Renal cortical epithelial cell (primary cell): Measurements from ENCODE around the gene GDPD5. TPM values are rescaled to one million over a fixed set of nuclear protein-coding genes. Genes with fewer than 3 reads are reported as not detected.

ENCODE experiments used
- DNase-seq: peaks from one replicate; pipeline ENCODE4 v3.0.0-alpha.2; 2011; ENCODE audit warnings: low read depth
- total RNA-seq: library from RNA; depleted of rRNA; stranded (reverse); fragments of >200 nt; gene quantifications from 2 replicates; pipeline ENCODE4 v1.2.3, GENCODE V29; 2014

Gene GDPD5
- total RNA-seq, result 3.0 TPM in 2 replicates

- DNase-seq, result peak; percentile 24
Observed at GRCh38 chr11:75525433-75526191, at the start of gene GDPD5. TSS of gene GDPD5 (minus strand) at chr11:75525941. CDS start at chr11:75477735, 48,206 bp downstream.

GRCh38 chr11:75574698-75575602 is 49.2 kb upstream of the GDPD5 start:
- no peak for DNase-seq

GRCh38 chr11:75572744-75573143 is 47.0 kb upstream of the GDPD5 start:
- DNase-seq, result no peak

GRCh38 chr11:75571625-75572024 is 45.9 kb upstream of the GDPD5 start:
- DNase-seq, result no peak

GRCh38 chr11:75570559-75571139 is 44.9 kb upstream of the GDPD5 start:
- no peak for DNase-seq

- no peak for DNase-seq
Observed at GRCh38 chr11:75568616-75569219, 43.0 kb upstream of the GDPD5 start.

GRCh38 chr11:75567971-75568370 is 42.2 kb upstream of the GDPD5 start:
- no peak for DNase-seq

- no peak for DNase-seq
Observed at GRCh38 chr11:75566763-75567279, 41.1 kb upstream of the GDPD5 start.

- DNase-seq, result no peak
Observed at GRCh38 chr11:75565916-75566762, 40.4 kb upstream of the GDPD5 start.

- peak; percentile 74 for DNase-seq
Observed at GRCh38 chr11:75565221-75565814, 39.6 kb upstream of the GDPD5 start.

GRCh38 chr11:75563978-75564552 is 38.3 kb upstream of the GDPD5 start:
- peak; percentile 43 for DNase-seq

GRCh38 chr11:75563501-75563977 is 37.8 kb upstream of the GDPD5 start:
- DNase-seq, result no peak

GRCh38 chr11:75562836-75563484 is 37.2 kb upstream of the GDPD5 start:
- DNase-seq, result no peak

GRCh38 chr11:75562048-75562835 is 36.5 kb upstream of the GDPD5 start, which contains the start of gene SERPINH1:
TSS of gene SERPINH1 (plus strand) at chr11:75562253. CDS start at chr11:75566350, 4,097 bp downstream.
- DNase-seq, result peak; percentile 74

GRCh38 chr11:75561426-75562047 is 35.8 kb upstream of the GDPD5 start:
- no peak for DNase-seq

GRCh38 chr11:75560644-75561043 is 34.9 kb upstream of the GDPD5 start:
- no peak for DNase-seq

- DNase-seq, result peak; percentile 55
Observed at GRCh38 chr11:75558939-75559843, 33.5 kb upstream of the GDPD5 start.
